NCI-H2171 (cell line): ENCODE results near the gene NR6A1.
"Not testable (repeated sequence)": the region's sequence is repeated elsewhere in the genome, so short reads cannot be mapped to it uniquely, and the experiment has no call there.

Experiments
- DNase-seq: peaks from one replicate; lab custom pipeline; 2025; lab: John Stamatoyannopoulos, UW

Gene NR6A1

GRCh38 chr9:124615840-124616239 lies 155.3 kb downstream of the NR6A1 start:
- DNase-seq, result not testable (repeated sequence)

GRCh38 chr9:124615100-124615742 lies 155.9 kb downstream of the NR6A1 start:
- DNase-seq, result no peak

- no peak for DNase-seq
Observed at GRCh38 chr9:124613849-124614248, 157.3 kb downstream of the NR6A1 start.

GRCh38 chr9:124611106-124611505 lies 160.0 kb downstream of the NR6A1 start:
- no peak for DNase-seq

- DNase-seq, result no peak
Observed at GRCh38 chr9:124606027-124606426, 165.1 kb downstream of the NR6A1 start.

GRCh38 chr9:124605258-124605657 lies 165.9 kb downstream of the NR6A1 start:
- DNase-seq, result no peak

GRCh38 chr9:124602632-124603031 lies 168.5 kb downstream of the NR6A1 start:
- no peak for DNase-seq

- no peak for DNase-seq
Observed at GRCh38 chr9:124602204-124602603, 168.9 kb downstream of the NR6A1 start.

GRCh38 chr9:124600407-124600806 lies 170.7 kb downstream of the NR6A1 start:
- no peak for DNase-seq

- no peak for DNase-seq
Observed at GRCh38 chr9:124599121-124599795, 171.9 kb downstream of the NR6A1 start.

GRCh38 chr9:124598048-124598447 lies 173.1 kb downstream of the NR6A1 start:
- DNase-seq, result no peak

GRCh38 chr9:124596172-124596839 lies 174.8 kb downstream of the NR6A1 start:
- DNase-seq, result no peak

- no peak for DNase-seq
Observed at GRCh38 chr9:124595743-124596142, 175.4 kb downstream of the NR6A1 start.

- no peak for DNase-seq
Observed at GRCh38 chr9:124594673-124595072, 176.4 kb downstream of the NR6A1 start.

- DNase-seq, result no peak
Observed at GRCh38 chr9:124594225-124594624, 176.9 kb downstream of the NR6A1 start.

- no peak for DNase-seq
Observed at GRCh38 chr9:124593651-124594058, 177.5 kb downstream of the NR6A1 start.

- no peak for DNase-seq
Observed at GRCh38 chr9:124593200-124593599, 177.9 kb downstream of the NR6A1 start.

- no peak for DNase-seq
Observed at GRCh38 chr9:124590889-124591641, 180.0 kb downstream of the NR6A1 start.

- DNase-seq, result no peak
Observed at GRCh38 chr9:124584631-124585030, 186.5 kb downstream of the NR6A1 start.

GRCh38 chr9:124583134-124583533 lies 188.0 kb downstream of the NR6A1 start:
- DNase-seq, result no peak

GRCh38 chr9:124580186-124580585 lies 190.9 kb downstream of the NR6A1 start:
- DNase-seq, result no peak

GRCh38 chr9:124576751-124577150 lies 194.4 kb downstream of the NR6A1 start:
- DNase-seq, result no peak
